Mucosa of stomach (tissue), 1 donor: ENCODE measurements around the gene DIRAS2.

Experiments used
- H3K27me3 ChIP-seq: one replicate; pipeline ENCODE4 v1.7.0; 2013; ENCODE audit warnings: mild to moderate bottlenecking, low read length; ENCODE audit not compliant: control insufficient read depth, insufficient read depth
- H3K36me3 ChIP-seq: one replicate; pipeline ENCODE4 v1.7.0; 2013; ENCODE audit warnings: low read length; ENCODE audit not compliant: control insufficient read depth, insufficient read depth
- H3K4me1 ChIP-seq: one replicate; pipeline ENCODE4 v1.7.0; 2013; ENCODE audit warnings: mild to moderate bottlenecking, low read length; ENCODE audit not compliant: control insufficient read depth, insufficient read depth
- H3K4me3 ChIP-seq: one replicate; pipeline ENCODE4 v1.7.0; 2013; ENCODE audit warnings: low read length
- H3K9ac ChIP-seq: one replicate; pipeline ENCODE4 v1.7.0; 2013; ENCODE audit warnings: mild to moderate bottlenecking, low read length, moderate library complexity
- H3K9me3 ChIP-seq: one replicate; pipeline ENCODE4 v1.7.0; 2013; ENCODE audit warnings: mild to moderate bottlenecking, low read length, moderate library complexity; ENCODE audit not compliant: control insufficient read depth
- donor health status: Pancreatic carcinoma.

The DIRAS2 gene

GRCh38 chr9:90641884-90642487, 638 bp downstream of the DIRAS2 start:
- H3K4me1 ChIP-seq, result peaks cover 17% of the 10 kb centered on the region
- H3K9me3 ChIP-seq, result no peaks in the 10 kb centered on the region
- no peak overlapping the region for H3K9ac ChIP-seq
- H3K4me3 ChIP-seq, result peak overlapping the region; percentile 32
- H3K36me3 ChIP-seq, result no peaks in the 10 kb centered on the region
- peaks cover 19% of the 10 kb centered on the region for H3K27me3 ChIP-seq

- Histone ChIP-seq H3K9me3 (no peaks in the 10 kb centered on the region), H3K9ac (no peak overlapping the region), H3K36me3 (no peaks in the 10 kb centered on the region), H3K4me3 (no peak overlapping the region), H3K4me1 (peaks cover 11% of the 10 kb centered on the region), H3K27me3 (peaks cover 19% of the 10 kb centered on the region)
Observed at GRCh38 chr9:90641086-90641485, 1.5 kb downstream of the DIRAS2 start.

DNA sequence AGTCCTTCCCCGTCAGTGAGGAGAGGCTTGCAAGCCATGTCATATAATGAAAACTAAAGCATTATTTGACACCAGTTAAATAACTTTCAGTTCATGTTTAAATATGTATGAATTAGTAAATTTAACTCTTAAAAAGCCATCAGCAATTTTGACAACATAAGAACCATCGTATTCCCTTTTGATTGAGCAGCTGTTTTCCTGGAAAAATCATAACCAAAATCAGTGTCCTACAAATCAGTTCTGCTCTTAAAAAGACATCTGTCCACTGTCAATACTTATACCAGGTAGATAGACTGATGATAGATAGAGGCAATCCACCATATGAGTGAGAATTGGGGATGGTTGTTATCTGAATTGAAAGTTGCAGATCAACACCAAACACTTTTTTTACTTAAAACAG, 2.3 kb downstream of the DIRAS2 start:
- H3K4me1 ChIP-seq, result peaks cover 4% of the 10 kb centered on the region
- no peak overlapping the region for H3K9ac ChIP-seq
- H3K9me3 ChIP-seq, result no peaks in the 10 kb centered on the region
- H3K36me3 ChIP-seq, result no peaks in the 10 kb centered on the region
- H3K27me3 ChIP-seq, result peaks cover 19% of the 10 kb centered on the region
- H3K4me3 ChIP-seq, result no peak overlapping the region

DNA sequence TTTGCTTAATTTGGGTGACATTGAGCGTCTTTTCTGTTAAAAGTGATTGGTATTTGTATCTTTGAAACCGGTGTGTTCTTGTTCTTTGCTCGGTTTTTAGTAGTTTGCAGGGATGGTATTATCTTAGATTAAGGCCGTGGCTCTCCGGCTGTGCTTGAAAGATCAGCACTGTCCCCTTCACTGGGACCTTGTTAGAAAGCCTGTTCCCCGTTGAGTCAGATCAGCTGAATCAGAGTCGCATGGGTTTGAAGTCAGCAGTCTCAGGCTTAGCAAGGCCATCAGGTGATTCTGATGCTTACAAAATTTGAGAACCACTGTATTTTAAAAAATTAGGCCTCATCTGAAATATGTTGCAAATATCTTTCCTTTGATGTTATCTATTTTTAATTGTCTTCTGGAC, 5.0 kb downstream of the DIRAS2 start:
- H3K36me3 ChIP-seq, result no peaks in the 10 kb centered on the region
- H3K27me3 ChIP-seq, result peaks cover 12% of the 10 kb centered on the region
- no peak overlapping the region for H3K4me3 ChIP-seq
- no peaks in the 10 kb centered on the region for H3K9me3 ChIP-seq
- H3K9ac ChIP-seq, result no peak overlapping the region
- peaks cover 4% of the 10 kb centered on the region for H3K4me1 ChIP-seq

DNA sequence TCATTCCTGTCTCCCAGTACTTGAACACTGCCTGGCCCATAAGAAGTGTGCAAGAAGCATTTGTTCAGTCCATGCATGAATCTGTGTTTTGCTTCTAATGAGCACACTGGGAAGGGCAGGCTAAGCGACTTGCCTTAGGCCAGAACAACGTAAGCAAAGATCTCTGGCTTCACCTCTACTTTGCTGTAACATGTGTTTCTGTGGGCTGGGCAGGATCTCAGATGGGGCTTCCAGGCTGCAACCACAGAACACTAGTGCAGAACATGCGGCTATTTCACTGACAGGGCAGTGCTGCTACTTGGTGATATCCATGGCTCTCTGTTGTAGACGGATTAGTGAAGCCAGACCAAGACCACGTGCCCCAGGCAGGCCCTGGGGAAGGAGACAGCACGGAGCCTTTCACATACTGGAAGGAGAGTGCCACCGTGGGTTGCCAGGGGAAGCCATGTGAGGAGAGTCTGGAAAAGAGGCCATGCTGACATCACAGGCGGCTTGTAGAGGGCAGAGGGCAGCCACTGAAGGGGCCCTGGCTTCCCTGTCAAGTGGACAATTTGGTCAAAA, 9.9 kb downstream of the DIRAS2 start:
- Histone ChIP-seq H3K9me3 (no peaks in the 10 kb centered on the region), H3K36me3 (no peaks in the 10 kb centered on the region)

DNA sequence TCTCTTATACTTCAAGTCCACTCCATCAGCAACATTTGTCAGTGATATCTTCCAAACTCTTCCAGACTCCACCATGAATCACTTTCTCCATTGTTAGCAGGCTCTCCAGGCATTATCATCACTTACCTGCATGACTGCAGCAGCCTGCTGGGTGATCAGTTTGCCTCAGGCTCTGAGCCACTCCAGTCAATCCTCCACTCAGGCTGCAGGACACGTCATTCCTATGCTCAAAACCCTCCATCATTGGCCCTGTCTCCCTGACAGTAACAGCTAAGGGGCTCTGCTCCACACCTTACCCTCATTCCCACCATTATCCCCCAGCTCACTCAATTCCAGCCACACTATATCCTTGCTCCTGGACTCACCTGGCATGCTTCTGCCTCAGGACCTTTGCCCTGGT, 10.7 kb downstream of the DIRAS2 start:
- H3K36me3 ChIP-seq, result no peaks in the 10 kb centered on the region
- no peaks in the 10 kb centered on the region for H3K9me3 ChIP-seq
- no peaks in the 10 kb centered on the region for H3K4me1 ChIP-seq
- H3K4me3 ChIP-seq, result no peak overlapping the region
- H3K27me3 ChIP-seq, result no peaks in the 10 kb centered on the region
- no peak overlapping the region for H3K9ac ChIP-seq

More for the DNA sequence above, 9.9 kb downstream of the DIRAS2 start:
- Histone ChIP-seq H3K9ac (no peak overlapping the region), H3K4me1 (no peaks in the 10 kb centered on the region), H3K4me3 (no peak overlapping the region), H3K27me3 (no peaks in the 10 kb centered on the region)

- H3K9ac ChIP-seq, result no peak overlapping the region
- H3K27me3 ChIP-seq, result no peaks in the 10 kb centered on the region
- no peaks in the 10 kb centered on the region for H3K9me3 ChIP-seq
- H3K4me3 ChIP-seq, result no peak overlapping the region
- no peaks in the 10 kb centered on the region for H3K4me1 ChIP-seq
- H3K36me3 ChIP-seq, result no peaks in the 10 kb centered on the region
Observed at GRCh38 chr9:90629991-90630390, 12.6 kb downstream of the DIRAS2 start.

GRCh38 chr9:90629354-90629753, 13.3 kb downstream of the DIRAS2 start:
- Histone ChIP-seq H3K36me3 (no peaks in the 10 kb centered on the region), H3K27me3 (no peaks in the 10 kb centered on the region), H3K4me3 (no peak overlapping the region), H3K9ac (no peak overlapping the region), H3K4me1 (no peaks in the 10 kb centered on the region), H3K9me3 (no peaks in the 10 kb centered on the region)

DNA sequence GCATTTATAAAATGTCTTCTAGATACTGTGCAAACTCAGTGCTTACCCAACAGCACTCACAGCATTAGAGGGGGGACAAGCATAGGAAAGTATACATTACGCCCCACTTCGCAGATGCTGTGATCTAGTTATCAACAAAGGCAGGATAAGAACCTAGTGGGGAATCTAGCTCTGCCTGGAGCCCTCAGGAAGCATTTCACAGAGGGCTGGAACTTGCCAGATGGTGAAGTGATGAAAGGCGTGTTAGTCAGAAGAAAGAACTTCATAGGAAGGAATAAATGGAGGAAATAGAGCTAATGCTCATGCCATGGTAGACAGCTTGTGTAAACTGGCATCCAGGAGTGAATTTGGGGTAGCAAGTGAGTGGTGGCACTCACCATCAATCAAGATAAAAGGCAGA, 25.8 kb downstream of the DIRAS2 start:
- Histone ChIP-seq H3K4me1 (no peaks in the 10 kb centered on the region), H3K27me3 (no peaks in the 10 kb centered on the region), H3K9me3 (no peaks in the 10 kb centered on the region), H3K36me3 (no peaks in the 10 kb centered on the region), H3K9ac (no peak overlapping the region), H3K4me3 (no peak overlapping the region)

GRCh38 chr9:90613502-90613901, 29.1 kb downstream of the DIRAS2 start:
- Histone ChIP-seq H3K27me3 (no peaks in the 10 kb centered on the region), H3K4me1 (peaks cover 3% of the 10 kb centered on the region), H3K36me3 (no peaks in the 10 kb centered on the region), H3K9me3 (no peaks in the 10 kb centered on the region), H3K9ac (no peak overlapping the region), H3K4me3 (no peak overlapping the region)

- Histone ChIP-seq H3K27me3 (no peaks in the 10 kb centered on the region), H3K4me1 (peaks cover 7% of the 10 kb centered on the region), H3K9ac (no peak overlapping the region), H3K9me3 (no peaks in the 10 kb centered on the region), H3K36me3 (no peaks in the 10 kb centered on the region), H3K4me3 (no peak overlapping the region)
Observed at GRCh38 chr9:90612957-90613356, 29.7 kb downstream of the DIRAS2 start.

GRCh38 chr9:90611568-90611967, 31.1 kb downstream of the DIRAS2 start:
- no peaks in the 10 kb centered on the region for H3K27me3 ChIP-seq
- no peak overlapping the region for H3K4me3 ChIP-seq
- H3K9ac ChIP-seq, result no peak overlapping the region
- no peaks in the 10 kb centered on the region for H3K9me3 ChIP-seq
- H3K4me1 ChIP-seq, result peaks cover 18% of the 10 kb centered on the region
- H3K36me3 ChIP-seq, result no peaks in the 10 kb centered on the region

GRCh38 chr9:90611121-90611520, 31.5 kb downstream of the DIRAS2 start:
- Histone ChIP-seq H3K27me3 (no peaks in the 10 kb centered on the region), H3K9me3 (no peaks in the 10 kb centered on the region), H3K4me3 (no peak overlapping the region), H3K9ac (no peak overlapping the region), H3K36me3 (no peaks in the 10 kb centered on the region), H3K4me1 (peaks cover 18% of the 10 kb centered on the region)
